D721Med (cell line): ENCODE data around the gene PSD4.

ENCODE experiments used
- DNase-seq: peaks from one replicate; pipeline ENCODE4 v3.0.0; 2011; ENCODE audit warnings: low spot score; ENCODE audit not compliant: insufficient read length
- FAIRE-seq: peaks from 2 replicates; lab custom pipeline; 2011; peaks lifted over from hg19 to GRCh38; lab: Jason Lieb, UNC
- CTCF ChIP-seq: IDR thresholded peaks from 2 replicates; pipeline ENCODE4 v1.5.1; 2012; ENCODE audit warnings: mild to moderate bottlenecking, control low read depth; ENCODE audit not compliant: insufficient read depth; ENCODE audit errors: missing control alignments

Gene PSD4

GRCh38 chr2:113229795-113230194 is 56.0 kb downstream of the PSD4 start:
- DNase-seq (no peak), FAIRE-seq (no peak)
- TF ChIP-seq CTCF: no peak

GRCh38 chr2:113230531-113230930 is 56.8 kb downstream of the PSD4 start:
- no peak for FAIRE-seq
- DNase-seq: no peak
- TF ChIP-seq CTCF: no peak

- FAIRE-seq (no peak), DNase-seq (no peak)
- TF ChIP-seq CTCF: no peak
Measured at GRCh38 chr2:113231064-113231463, 57.3 kb downstream of the PSD4 start.

- no peak for TF ChIP-seq CTCF
- no peak for DNase-seq
- no peak for FAIRE-seq
Measured at GRCh38 chr2:113232123-113232522, 58.4 kb downstream of the PSD4 start.

GRCh38 chr2:113232740-113233139 is 59.0 kb downstream of the PSD4 start:
- no peak for FAIRE-seq
- no peak for DNase-seq
- TF ChIP-seq CTCF: no peak

- no peak for TF ChIP-seq CTCF
- FAIRE-seq (no peak), DNase-seq (no peak)
Measured at GRCh38 chr2:113233593-113234550, 60.1 kb downstream of the PSD4 start.
